Epithelial cell of esophagus (primary cell): ENCODE measurements around the gene FAM32A.
A peak's percentile ranks its signal among the peaks of the same experiment; 100 is the strongest.

Experiments used
- DNase-seq: peaks from one replicate; pipeline ENCODE4 v3.0.0; 2010; ENCODE audit warnings: low read depth
- H3K4me3 ChIP-seq: 2 replicates; pipeline ENCODE4 v1.5.1; 2011; ENCODE audit warnings: mild to moderate bottlenecking, low read length, control low read depth
- CTCF ChIP-seq: IDR thresholded peaks from 2 replicates; pipeline ENCODE4 v1.5.1; 2011; ENCODE audit warnings: low read depth, mild to moderate bottlenecking, low read length, control low read depth, inconsistent platforms; ENCODE audit not compliant: insufficient read depth; ENCODE audit errors: missing control alignments

The FAM32A gene

GRCh38 chr19:16180611-16181010, 4.6 kb upstream of the FAM32A start:
- H3K4me3 ChIP-seq: no peak overlapping the region
- peak; percentile 74 for DNase-seq
- TF ChIP-seq CTCF: no peak

DNA sequence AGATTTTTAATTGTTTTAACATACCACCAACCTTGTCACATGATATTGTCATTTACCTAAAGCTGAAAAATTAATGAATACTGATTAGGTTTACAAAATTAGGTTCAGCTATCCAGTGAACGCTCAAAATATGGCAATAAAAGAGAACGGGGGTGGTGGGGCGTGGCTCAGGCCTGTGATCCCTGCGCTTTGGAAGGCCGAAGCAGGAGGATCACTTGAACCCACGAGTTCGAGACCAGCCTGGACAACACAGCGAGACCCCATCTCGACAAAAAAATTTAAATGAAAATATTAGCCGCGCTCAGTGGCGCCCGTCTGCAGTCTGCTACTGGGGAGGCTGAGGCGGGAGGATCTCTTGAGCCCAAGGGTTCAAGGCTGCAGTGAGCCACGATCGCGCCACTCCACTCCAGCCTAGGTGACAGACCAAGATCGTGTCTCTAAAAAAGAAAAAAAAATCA, 516 bp upstream of the FAM32A start:
- no peak for TF ChIP-seq CTCF
- peak overlapping the region; percentile 91 for H3K4me3 ChIP-seq
- DNase-seq: no peak

- peak overlapping the region; percentile 91 for H3K4me3 ChIP-seq
- DNase-seq: peak; percentile 36
- peak; percentile 43 for TF ChIP-seq CTCF
These were observed 536 bp downstream of the FAM32A start for GRCh38 chr19:16185768-16186123.

DNA sequence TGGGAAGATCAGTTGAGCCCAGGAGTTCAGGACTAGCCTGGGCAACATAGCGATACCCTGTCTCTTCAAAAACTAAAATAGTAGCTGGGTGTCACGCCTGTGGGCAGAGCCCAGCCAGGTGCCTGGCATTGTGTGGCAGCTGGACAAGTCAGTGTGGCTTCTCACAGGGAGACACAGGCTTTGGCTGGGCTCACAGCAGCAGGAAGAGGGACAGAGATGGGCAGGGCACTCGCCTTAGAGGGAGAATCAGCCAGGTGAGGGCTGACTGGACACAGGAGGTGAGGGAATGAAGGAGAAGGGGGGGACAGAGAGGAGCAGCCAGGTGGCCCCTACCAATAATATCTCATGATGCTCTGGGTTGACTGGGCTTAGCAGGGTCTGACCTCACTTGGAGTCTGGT, 3.3 kb downstream of the FAM32A start:
- TF ChIP-seq CTCF: no peak
- H3K4me3 ChIP-seq: no peak overlapping the region
- no peak for DNase-seq

DNA sequence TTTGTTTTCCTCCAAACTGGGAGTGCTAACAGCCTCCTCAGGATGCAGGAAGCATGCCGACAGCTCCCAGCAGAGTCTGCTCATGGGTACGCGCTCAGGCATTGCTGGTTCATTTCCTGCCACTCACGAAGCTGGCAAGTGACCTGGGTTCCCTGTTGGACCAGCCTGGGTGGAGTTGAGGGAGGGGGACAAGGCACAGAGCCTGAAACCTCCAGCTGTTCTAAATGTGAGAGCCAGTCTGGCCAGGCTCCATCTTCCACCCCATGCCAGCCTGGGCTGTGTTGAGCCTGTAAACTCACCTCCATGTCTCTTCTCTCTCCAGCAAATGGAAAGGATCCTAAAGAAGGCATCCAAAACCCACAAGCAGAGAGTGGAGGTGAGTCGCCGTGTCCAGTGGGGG, 5.0 kb downstream of the FAM32A start:
- DNase-seq: no peak
- no peak for TF ChIP-seq CTCF
- H3K4me3 ChIP-seq: no peak overlapping the region

GRCh38 chr19:16190736-16191135, 5.5 kb downstream of the FAM32A start:
- no peak for DNase-seq
- TF ChIP-seq CTCF: no peak
- H3K4me3 ChIP-seq: no peak overlapping the region

GRCh38 chr19:16191216-16191908, 6.2 kb downstream of the FAM32A start:
- DNase-seq: no peak
- no peak overlapping the region for H3K4me3 ChIP-seq
- no peak for TF ChIP-seq CTCF
